Keratinocyte (primary cell): ENCODE results near the gene MAPK8. TPM values are rescaled to one million over a fixed set of nuclear protein-coding genes. Genes with fewer than 3 reads are reported as not detected.
A peak's percentile ranks its signal among the peaks of the same experiment; 100 is the strongest.

Source experiments
- DNase-seq: peaks from one replicate; pipeline ENCODE4 v3.0.0-alpha.2; 2011; ENCODE audit warnings: low read depth, missing footprints, low spot score
- FAIRE-seq: peaks from 2 replicates; lab custom pipeline; 2011; peaks lifted over from hg19 to GRCh38; lab: Jason Lieb, UNC
- H2AFZ ChIP-seq: 2 replicates; pipeline ENCODE4 v1.6.0; 2012; ENCODE audit warnings: low read length, control low read depth, inconsistent platforms; ENCODE audit not compliant: control insufficient read depth
- H3K27ac ChIP-seq: 2 replicates; pipeline ENCODE4 v1.5.1; 2011; ENCODE audit warnings: low read length; ENCODE audit not compliant: control insufficient read depth, insufficient read depth
- H3K27me3 ChIP-seq: 3 replicates; pipeline ENCODE4 v1.6.0; 2011; ENCODE audit warnings: low read length; ENCODE audit not compliant: control insufficient read depth, insufficient read depth; ENCODE audit errors: extremely low read depth
- H3K36me3 ChIP-seq, 2 experiments: 2 replicates in 1 of 2; 3 replicates in 1 of 2; pipeline ENCODE4 v1.5.1; 2011; ENCODE audit warnings: low read length in 2 of 2, mild to moderate bottlenecking in 1 of 2; ENCODE audit not compliant: control insufficient read depth in 2 of 2, insufficient read depth in 2 of 2; ENCODE audit errors: extremely low read depth in 1 of 2
- H3K4me1 ChIP-seq: 3 replicates; pipeline ENCODE4 v1.5.1; 2011; ENCODE audit warnings: low read length; ENCODE audit not compliant: control insufficient read depth, insufficient read depth; ENCODE audit errors: extremely low read depth
- H3K4me2 ChIP-seq: 3 replicates; pipeline ENCODE4 v1.6.0; 2011; ENCODE audit warnings: low read depth, low read length; ENCODE audit not compliant: control insufficient read depth, insufficient read depth; ENCODE audit errors: extremely low read depth
- H3K4me3 ChIP-seq, 3 experiments: fragments of 200-600 bp in 1 of 3; sonication (generic) in 1 of 3; 2 replicates in 2 of 3; 3 replicates in 1 of 3; pipeline ENCODE4 v1.5.1; 2011 to 2016; ENCODE audit warnings: low read length in 3 of 3, mild to moderate bottlenecking in 3 of 3, control low read depth in 2 of 3, inconsistent platforms in 1 of 3, low read depth in 1 of 3, mixed read lengths in 1 of 3, mixed run types in 1 of 3, moderate library complexity in 1 of 3; ENCODE audit not compliant: control insufficient read depth in 2 of 3, insufficient read depth in 2 of 3; ENCODE audit errors: extremely low read depth in 1 of 3
- H3K79me2 ChIP-seq: 2 replicates; pipeline ENCODE4 v1.6.0; 2012; ENCODE audit warnings: low read length; ENCODE audit not compliant: control insufficient read depth, insufficient read depth
- H3K9ac ChIP-seq: 3 replicates; pipeline ENCODE4 v1.6.0; 2011; ENCODE audit warnings: low read length; ENCODE audit not compliant: control insufficient read depth, insufficient read depth; ENCODE audit errors: extremely low read depth
- H3K9me1 ChIP-seq: 3 replicates; pipeline ENCODE4 v1.6.0; 2011; ENCODE audit warnings: low read length; ENCODE audit not compliant: control insufficient read depth, insufficient read depth; ENCODE audit errors: extremely low read depth
- H3K9me3 ChIP-seq: 2 replicates; pipeline ENCODE4 v1.5.1; 2012; ENCODE audit warnings: low read depth, low read length; ENCODE audit not compliant: control insufficient read depth
- H4K20me1 ChIP-seq: 3 replicates; pipeline ENCODE4 v1.6.0; 2011; ENCODE audit warnings: low read length; ENCODE audit not compliant: control insufficient read depth, insufficient read depth; ENCODE audit errors: extremely low read depth
- EZH2 ChIP-seq: IDR thresholded peaks from one replicate; pipeline ENCODE4 v1.6.1; 2012; ENCODE audit warnings: inconsistent platforms, mild to moderate bottlenecking, low read length, moderate library complexity
- dilution Hi-C: fragments of 300-500 bp; cut with MboI; formaldehyde crosslinking; loops from one replicate; pipeline ENCODE4 v1.7.0; 2020; ENCODE audit warnings: low sequenced_read_pairs; ENCODE audit not compliant: extremely low pct_ligation_motif_present
- polyA plus RNA-seq, 5 experiments: library from polyadenylated mRNA; depleted of rRNA in 3 of 5; stranded (reverse) in 3 of 5; stranded (forward) in 1 of 5; unstranded in 1 of 5; fragments of >200 nt; gene quantifications; 1 replicate in 1 of 5; 2 replicates in 3 of 5; 3 replicates in 1 of 5; pipeline versions ENCODE4 v1.2.1 to v1.2.3, GENCODE V29; 2011 to 2012; ENCODE audit warnings: missing spikeins in 2 of 5, low read depth in 1 of 5, low replicate concordance in 1 of 5
- TF ChIP-seq, protein P1 (sequence below), 3 experiments: IDR thresholded peaks in 1 of 3; conservative IDR thresholded peaks in 1 of 3; optimal IDR thresholded peaks in 1 of 3; 2 replicates in 2 of 3; 3 replicates in 1 of 3; pipeline versions ENCODE3 to v1.5.1; 2011; ENCODE audit warnings: low read length in 3 of 3, mild to moderate bottlenecking in 3 of 3, moderate library complexity in 2 of 3, control low read depth in 1 of 3, inconsistent platforms in 1 of 3; ENCODE audit not compliant: insufficient read depth in 2 of 3; ENCODE audit errors: extremely low read depth in 1 of 3

MAPK8 gene
- polyA plus RNA-seq, 1 donor (not counting 4 experiments of a cell fraction or from before 2014, with no cell fraction given), result 39.8 TPM

DNA sequence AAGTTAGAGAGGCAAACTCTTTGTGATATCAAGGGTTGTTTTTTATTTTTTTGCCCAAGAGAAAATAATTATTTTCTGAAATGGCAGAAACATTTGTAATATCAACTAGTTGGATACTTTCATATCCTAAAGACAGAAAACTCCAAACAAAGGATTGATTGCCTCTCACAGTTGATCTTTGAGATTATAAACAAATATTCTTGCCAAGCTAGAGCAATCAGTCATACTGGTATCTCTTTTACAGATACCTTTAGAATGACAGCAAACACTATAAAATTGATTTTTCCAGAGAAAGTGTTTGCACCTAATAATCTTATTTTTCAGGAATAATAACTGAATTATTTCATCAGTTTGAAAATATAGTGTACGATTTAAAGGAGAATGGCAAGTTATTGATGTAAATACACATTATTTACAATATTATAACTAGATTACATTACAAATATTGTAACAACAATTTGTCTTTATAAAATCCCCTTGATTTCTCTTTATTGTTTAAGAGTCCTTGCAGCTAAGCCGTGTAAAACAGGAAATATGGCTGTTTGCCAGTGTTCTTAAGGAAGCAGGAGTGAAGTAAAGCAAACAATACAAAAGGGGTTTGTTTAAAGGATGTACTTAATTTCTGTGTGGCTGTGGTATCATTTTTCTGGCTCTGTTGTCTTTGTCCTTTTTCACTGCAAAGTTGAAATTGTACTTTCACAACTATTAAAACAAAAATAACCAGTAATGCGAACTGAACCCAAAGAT lies 58.4 kb downstream of the MAPK8 start:
- Histone ChIP-seq H3K4me2 (peak overlapping the region; percentile 6), H3K9me1 (no peaks in the 10 kb centered on the region), H3K27me3 (no peaks in the 10 kb centered on the region), H3K4me3 (no peak overlapping the region), H3K79me2 (peaks cover 2% of the 10 kb centered on the region), H3K9ac (no peak overlapping the region), H3K4me1 (peaks cover 17% of the 10 kb centered on the region), H4K20me1 (no peaks in the 10 kb centered on the region), H2AFZ (no peak overlapping the region), H3K36me3 (no peaks in the 10 kb centered on the region), H3K9me3 (no peaks in the 10 kb centered on the region), H3K27ac (no peak overlapping the region)
- FAIRE-seq (peak; percentile 49), DNase-seq (no peak)
- dilution Hi-C loops, result no loop called here
- TF ChIP-seq, protein P1, sequence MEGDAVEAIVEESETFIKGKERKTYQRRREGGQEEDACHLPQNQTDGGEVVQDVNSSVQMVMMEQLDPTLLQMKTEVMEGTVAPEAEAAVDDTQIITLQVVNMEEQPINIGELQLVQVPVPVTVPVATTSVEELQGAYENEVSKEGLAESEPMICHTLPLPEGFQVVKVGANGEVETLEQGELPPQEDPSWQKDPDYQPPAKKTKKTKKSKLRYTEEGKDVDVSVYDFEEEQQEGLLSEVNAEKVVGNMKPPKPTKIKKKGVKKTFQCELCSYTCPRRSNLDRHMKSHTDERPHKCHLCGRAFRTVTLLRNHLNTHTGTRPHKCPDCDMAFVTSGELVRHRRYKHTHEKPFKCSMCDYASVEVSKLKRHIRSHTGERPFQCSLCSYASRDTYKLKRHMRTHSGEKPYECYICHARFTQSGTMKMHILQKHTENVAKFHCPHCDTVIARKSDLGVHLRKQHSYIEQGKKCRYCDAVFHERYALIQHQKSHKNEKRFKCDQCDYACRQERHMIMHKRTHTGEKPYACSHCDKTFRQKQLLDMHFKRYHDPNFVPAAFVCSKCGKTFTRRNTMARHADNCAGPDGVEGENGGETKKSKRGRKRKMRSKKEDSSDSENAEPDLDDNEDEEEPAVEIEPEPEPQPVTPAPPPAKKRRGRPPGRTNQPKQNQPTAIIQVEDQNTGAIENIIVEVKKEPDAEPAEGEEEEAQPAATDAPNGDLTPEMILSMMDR (optimal IDR thresholded peaks at IDR 0.05 in 1 of 3, IDR thresholded peaks at IDR 0.05 in 1 of 3, conservative IDR thresholded peaks at IDR 0.05 in 1 of 3; ENCODE audit: extremely low read depth in 1 of 3, insufficient read depth in 2 of 3, low read length in 3 of 3), result no peak
- TF ChIP-seq EZH2, result no peak

DNA sequence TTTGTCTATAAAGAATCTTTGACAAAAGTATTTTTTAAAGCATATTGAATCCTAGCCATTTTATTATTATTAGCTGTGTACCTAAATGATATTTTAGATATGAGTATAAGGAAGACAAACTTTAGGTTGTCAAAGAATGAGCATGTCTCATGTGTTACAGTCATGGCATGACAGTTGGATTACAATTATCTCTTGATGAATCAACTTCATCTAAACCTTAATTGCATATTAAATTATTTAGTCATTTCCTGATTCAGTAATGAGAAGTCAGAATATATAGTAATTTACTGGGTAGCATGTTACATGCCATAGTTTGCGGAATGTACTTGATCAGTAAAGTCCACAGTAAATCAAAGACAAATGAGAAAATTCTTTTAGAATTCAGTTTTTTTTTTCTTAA lies 59.2 kb downstream of the MAPK8 start:
- Histone ChIP-seq H2AFZ (no peak overlapping the region), H4K20me1 (no peaks in the 10 kb centered on the region), H3K4me1 (peaks cover 17% of the 10 kb centered on the region), H3K4me2 (peak overlapping the region; percentile 6), H3K79me2 (peaks cover 2% of the 10 kb centered on the region), H3K9ac (no peak overlapping the region), H3K36me3 (no peaks in the 10 kb centered on the region), H3K9me1 (no peaks in the 10 kb centered on the region), H3K27ac (no peak overlapping the region), H3K4me3 (no peak overlapping the region), H3K9me3 (no peaks in the 10 kb centered on the region), H3K27me3 (no peaks in the 10 kb centered on the region)
- FAIRE-seq, result no peak
- dilution Hi-C loops, result no loop called here
- DNase-seq, result peak; percentile 15
- TF ChIP-seq, protein P1 (optimal IDR thresholded peaks at IDR 0.05 in 1 of 3, IDR thresholded peaks at IDR 0.05 in 1 of 3, conservative IDR thresholded peaks at IDR 0.05 in 1 of 3; ENCODE audit: extremely low read depth in 1 of 3, insufficient read depth in 2 of 3, low read length in 3 of 3), result no peak
- TF ChIP-seq EZH2, result no peak
